GM23338 (cell line): ENCODE results near the gene GRK5. TPM values are rescaled to one million over a fixed set of nuclear protein-coding genes. Genes with fewer than 3 reads are reported as not detected.

Experiments used
- ATAC-seq: fragments of 200-7000 bp; cut with Tn5 transposase; 3 replicates; pipeline ENCODE4 v1.9.1; 2020
- DNase-seq: peaks from one replicate; pipeline ENCODE4 v3.0.0-alpha.2; 2015; ENCODE audit warnings: low spot score
- H2AFZ ChIP-seq: fragments of 200-600 bp; sonication (generic); 2 replicates; pipeline ENCODE4 v1.8.0; 2016; ENCODE audit warnings: antibody characterized with exemption, mild to moderate bottlenecking, moderate library complexity
- H3F3A ChIP-seq: fragments of 200-600 bp; sonication (generic); replicated peaks from 2 replicates; pipeline ENCODE4 v1.8.0; 2017; ENCODE audit warnings: antibody characterized with exemption, mixed run types, low read depth
- H3K27ac ChIP-seq: fragments of 200-600 bp; sonication (generic); 2 replicates; pipeline ENCODE4 v1.6.1; 2016; ENCODE audit warnings: low read depth
- H3K27me3 ChIP-seq: fragments of 200-600 bp; sonication (generic); 2 replicates; pipeline ENCODE4 v1.8.0; 2016; ENCODE audit warnings: mild to moderate bottlenecking, mixed run types, moderate library complexity; ENCODE audit not compliant: insufficient read depth
- H3K36me3 ChIP-seq: fragments of 200-600 bp; sonication (generic); 2 replicates; pipeline ENCODE4 v1.8.0; 2016; ENCODE audit warnings: mild to moderate bottlenecking; ENCODE audit not compliant: insufficient read depth
- H3K4me1 ChIP-seq: fragments of 200-600 bp; sonication (generic); 2 replicates; pipeline ENCODE4 v1.8.0; 2016; ENCODE audit warnings: mild to moderate bottlenecking, moderate library complexity; ENCODE audit not compliant: insufficient read depth
- H3K4me2 ChIP-seq: fragments of 200-600 bp; sonication (generic); 2 replicates; pipeline ENCODE4 v1.7.1; 2017; ENCODE audit warnings: mixed run types
- H3K4me3 ChIP-seq: fragments of 200-600 bp; sonication (generic); 2 replicates; pipeline ENCODE4 v1.6.1; 2016; ENCODE audit warnings: mixed run types
- H3K79me2 ChIP-seq: fragments of 200-600 bp; sonication (generic); replicated peaks from 2 replicates; pipeline ENCODE4 v1.8.0; 2017; ENCODE audit warnings: mild to moderate bottlenecking; ENCODE audit not compliant: insufficient read depth
- H3K9me2 ChIP-seq: fragments of 200-600 bp; sonication (generic); 2 replicates; pipeline ENCODE4 v1.8.0; 2017; ENCODE audit not compliant: insufficient read depth
- H4K20me1 ChIP-seq: fragments of 200-600 bp; sonication (generic); replicated peaks from 2 replicates; pipeline ENCODE4 v1.8.0; 2017; ENCODE audit warnings: mild to moderate bottlenecking; ENCODE audit not compliant: insufficient read depth
- H3K27ac Mint-ChIP-seq: 2 replicates; pipeline ENCODE4 v1.8.0; 2020; ENCODE audit warnings: inconsistent platforms, mild to moderate bottlenecking, moderate library complexity, mixed read lengths
- H3K27me3 Mint-ChIP-seq: 3 replicates; pipeline ENCODE4 v1.8.0; 2022; ENCODE audit warnings: low read depth, mild to moderate bottlenecking, moderate library complexity, mixed read lengths, inconsistent platforms; ENCODE audit not compliant: insufficient read depth, poor library complexity
- H3K36me3 Mint-ChIP-seq: 3 replicates; pipeline ENCODE4 v1.8.0; 2021; ENCODE audit warnings: low read depth, mild to moderate bottlenecking, inconsistent platforms, moderate library complexity, mixed read lengths
- H3K4me1 Mint-ChIP-seq: 3 replicates; pipeline ENCODE4 v1.8.0; 2020; ENCODE audit warnings: mild to moderate bottlenecking, inconsistent platforms, mixed read lengths
- H3K4me3 Mint-ChIP-seq: 3 replicates; pipeline ENCODE4 v1.8.0; 2021; ENCODE audit warnings: moderate library complexity, mild to moderate bottlenecking, inconsistent platforms, mixed read lengths
- H3K9me3 Mint-ChIP-seq: 3 replicates; pipeline ENCODE4 v1.8.0; 2020; ENCODE audit warnings: moderate library complexity, mild to moderate bottlenecking, inconsistent platforms, mixed read lengths
- ETS1 ChIP-seq: IDR thresholded peaks from 2 replicates; pipeline ENCODE4 v1.6.1; 2016; ENCODE audit warnings: antibody characterized with exemption
- EZH2phosphoT487 ChIP-seq: fragments of 200-600 bp; sonication (generic); IDR thresholded peaks from one replicate; pipeline ENCODE4 v1.8.1; 2018; ENCODE audit warnings: antibody characterized with exemption; ENCODE audit not compliant: unreplicated experiment
- JUNB ChIP-seq: IDR thresholded peaks from one replicate; pipeline ENCODE4 v1.6.1; 2016; ENCODE audit warnings: antibody characterized with exemption; ENCODE audit not compliant: unreplicated experiment
- NANOG ChIP-seq: IDR thresholded peaks from 2 replicates; pipeline ENCODE4 v1.6.1; 2016; ENCODE audit warnings: antibody characterized with exemption, borderline replicate concordance
- POLR2AphosphoS5 ChIP-seq: IDR thresholded peaks from 2 replicates; pipeline ENCODE4 v1.6.1; 2016; ENCODE audit warnings: antibody characterized with exemption, low read depth
- STAT1 ChIP-seq: IDR thresholded peaks from one replicate; pipeline ENCODE4 v1.6.1; 2016; ENCODE audit warnings: antibody characterized with exemption; ENCODE audit not compliant: unreplicated experiment
- ZNF114 ChIP-seq: fragments of 250-450 bp; sonication (Bioruptor Pico); IDR thresholded peaks from 2 replicates; pipeline ENCODE4 v1.5.0; 2020; ENCODE audit warnings: mild to moderate bottlenecking, moderate library complexity
- ZNF331 ChIP-seq: fragments of 250-450 bp; sonication (Bioruptor Pico); IDR thresholded peaks from 2 replicates; pipeline ENCODE4 v1.5.0; 2020; ENCODE audit warnings: low read depth, mild to moderate bottlenecking, moderate library complexity
- ZNF462 ChIP-seq: fragments of 250-450 bp; sonication (Bioruptor Pico); IDR thresholded peaks from 2 replicates; pipeline ENCODE4 v1.5.0; 2020; ENCODE audit warnings: mild to moderate bottlenecking, moderate library complexity
- polyA plus RNA-seq: library from polyadenylated mRNA; unstranded; fragments of >200 nt; fragmentation: Nextera tagmentation; extraction: Ambion mirVana; gene quantifications from 2 replicates; pipeline ENCODE4 v1.2.1, GENCODE V29; 2016
- total RNA-seq: library from RNA; depleted of rRNA; stranded (reverse); fragments of >200 nt; shearing (Covaris generic); gene quantifications from 2 replicates; pipeline ENCODE4 v1.2.3, GENCODE V29; 2014
- TF ChIP-seq, protein P1 (sequence below), 2 experiments: fragments of 200-600 bp in 1 of 2; sonication (generic) in 1 of 2; conservative IDR thresholded peaks; 2 replicates each; pipeline versions ENCODE4 v1.5.1 to v1.6.1; 2016 to 2017; ENCODE audit warnings: antibody characterized with exemption in 2 of 2, low read depth in 2 of 2, mild to moderate bottlenecking in 2 of 2, moderate library complexity in 1 of 2

Gene GRK5
- total and polyA plus RNA-seq, 2 experiments from 2014 or later = 0.53 to 2.0 TPM

GRCh38 chr10:119391440-119392251, 184.3 kb downstream of the GRK5 start:
- no peaks in the 10 kb centered on the region for H3F3A ChIP-seq

DNA sequence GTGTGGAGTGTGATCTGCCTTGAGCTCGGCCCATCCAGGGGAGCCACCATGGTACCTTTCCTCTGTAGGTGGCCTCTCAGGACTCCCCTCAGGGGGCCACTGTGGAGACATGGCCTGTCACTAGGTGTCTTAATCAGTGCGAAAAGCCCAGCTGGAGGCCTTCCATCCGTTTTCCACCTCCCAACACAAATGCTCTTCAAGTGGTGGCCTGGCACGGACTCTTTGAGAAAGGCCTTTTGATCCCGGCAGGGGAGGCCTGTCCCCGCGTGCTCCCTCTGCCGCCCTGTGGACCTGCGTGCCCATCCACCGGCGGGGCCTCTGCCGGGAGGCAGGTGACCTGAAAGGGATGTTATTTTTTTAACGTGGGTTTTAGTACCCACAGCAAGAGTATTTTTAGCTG, 185.6 kb downstream of the GRK5 start:
- ATAC-seq = peak; percentile 34; the same call in 1 of the 3 replicates
- H3K36me3 ChIP-seq = no peaks in the 10 kb centered on the region
- TF ChIP-seq JUNB (no peak), EZH2phosphoT487 (no peak), NANOG (no peak), ZNF462 (CRISPR knock-in tag) (no peak), ZNF331 (no peak), ZNF114 (CRISPR knock-in tag) (no peak), STAT1 (no peak)
- TF ChIP-seq, protein P1, sequence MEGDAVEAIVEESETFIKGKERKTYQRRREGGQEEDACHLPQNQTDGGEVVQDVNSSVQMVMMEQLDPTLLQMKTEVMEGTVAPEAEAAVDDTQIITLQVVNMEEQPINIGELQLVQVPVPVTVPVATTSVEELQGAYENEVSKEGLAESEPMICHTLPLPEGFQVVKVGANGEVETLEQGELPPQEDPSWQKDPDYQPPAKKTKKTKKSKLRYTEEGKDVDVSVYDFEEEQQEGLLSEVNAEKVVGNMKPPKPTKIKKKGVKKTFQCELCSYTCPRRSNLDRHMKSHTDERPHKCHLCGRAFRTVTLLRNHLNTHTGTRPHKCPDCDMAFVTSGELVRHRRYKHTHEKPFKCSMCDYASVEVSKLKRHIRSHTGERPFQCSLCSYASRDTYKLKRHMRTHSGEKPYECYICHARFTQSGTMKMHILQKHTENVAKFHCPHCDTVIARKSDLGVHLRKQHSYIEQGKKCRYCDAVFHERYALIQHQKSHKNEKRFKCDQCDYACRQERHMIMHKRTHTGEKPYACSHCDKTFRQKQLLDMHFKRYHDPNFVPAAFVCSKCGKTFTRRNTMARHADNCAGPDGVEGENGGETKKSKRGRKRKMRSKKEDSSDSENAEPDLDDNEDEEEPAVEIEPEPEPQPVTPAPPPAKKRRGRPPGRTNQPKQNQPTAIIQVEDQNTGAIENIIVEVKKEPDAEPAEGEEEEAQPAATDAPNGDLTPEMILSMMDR (conservative IDR thresholded peaks at IDR 0.05; ENCODE audit: low read depth in 2 of 2) = no peak

More at GRCh38 chr10:119391440-119392251, 184.3 kb downstream of the GRK5 start:
- H3K36me3 ChIP-seq = no peaks in the 10 kb centered on the region
- H3K4me1 ChIP-seq = no peaks in the 10 kb centered on the region
- no peak overlapping the region for H3K4me3 Mint-ChIP-seq
- H3K27me3 ChIP-seq = no peaks in the 10 kb centered on the region
- H3K9me3 Mint-ChIP-seq = no peaks in the 10 kb centered on the region
- no peaks in the 10 kb centered on the region for H3K79me2 ChIP-seq
- no peaks in the 10 kb centered on the region for H3K4me1 Mint-ChIP-seq
- no peak overlapping the region for H3K4me2 ChIP-seq
- H3K9me2 ChIP-seq = no peaks in the 10 kb centered on the region
- TF ChIP-seq EZH2phosphoT487 (no peak), POLR2AphosphoS5 (no peak), ETS1 (no peak), NANOG (no peak), JUNB (no peak), ZNF331 (no peak)
- ATAC-seq (no peak), DNase-seq (no peak)
- H2AFZ ChIP-seq = no peak overlapping the region
- H3K36me3 Mint-ChIP-seq = no peaks in the 10 kb centered on the region; the same call in 2 of the 3 replicates
- H3K27ac Mint-ChIP-seq = no peak overlapping the region
- no peak overlapping the region for H3K4me3 ChIP-seq
- peaks cover 5% of the 10 kb centered on the region for H3K27me3 Mint-ChIP-seq
- no peaks in the 10 kb centered on the region for H4K20me1 ChIP-seq
- H3K27ac ChIP-seq = no peak overlapping the region

More for the DNA sequence above, 185.6 kb downstream of the GRK5 start:
- Mint-ChIP-seq H3K36me3 (no peaks in the 10 kb centered on the region; the same call in 2 of the 3 replicates), H3K27me3 (peaks cover 5% of the 10 kb centered on the region), H3K4me3 (no peak overlapping the region), H3K4me1 (no peaks in the 10 kb centered on the region), H3K27ac (no peak overlapping the region; the same call in 1 of the 2 replicates), H3K9me3 (no peaks in the 10 kb centered on the region)
- H4K20me1 ChIP-seq = no peaks in the 10 kb centered on the region
- DNase-seq = no peak
- no peak overlapping the region for H2AFZ ChIP-seq
- no peaks in the 10 kb centered on the region for H3K27me3 ChIP-seq
- H3F3A ChIP-seq = no peaks in the 10 kb centered on the region
- no peaks in the 10 kb centered on the region for H3K4me1 ChIP-seq
- H3K79me2 ChIP-seq = no peaks in the 10 kb centered on the region
- no peak overlapping the region for H3K27ac ChIP-seq
- no peak overlapping the region for H3K4me3 ChIP-seq
- H3K4me2 ChIP-seq = no peak overlapping the region
- no peaks in the 10 kb centered on the region for H3K9me2 ChIP-seq
